Tibial nerve (tissue), 3 donors: Measurements from ENCODE around the gene HAO2.

Experiments used
- CTCF ChIP-seq, 5 experiments: fragments of 200-600 bp in 3 of 5; fragments of 450-650 bp in 2 of 5; sonication (generic) in 3 of 5; IDR thresholded peaks; one replicate each; pipeline ENCODE4 v1.5.1; 2016 to 2019; ENCODE audit warnings: antibody characterized with exemption in 5 of 5, mild to moderate bottlenecking in 3 of 5, moderate library complexity in 2 of 5
- POLR2A ChIP-seq, 2 donors: fragments of 450-650 bp; IDR thresholded peaks; one replicate each; pipeline ENCODE4 v1.6.1; 2017; ENCODE audit warnings: antibody characterized with exemption in 2 of 2, mild to moderate bottlenecking in 2 of 2, moderate library complexity in 2 of 2

DNA sequence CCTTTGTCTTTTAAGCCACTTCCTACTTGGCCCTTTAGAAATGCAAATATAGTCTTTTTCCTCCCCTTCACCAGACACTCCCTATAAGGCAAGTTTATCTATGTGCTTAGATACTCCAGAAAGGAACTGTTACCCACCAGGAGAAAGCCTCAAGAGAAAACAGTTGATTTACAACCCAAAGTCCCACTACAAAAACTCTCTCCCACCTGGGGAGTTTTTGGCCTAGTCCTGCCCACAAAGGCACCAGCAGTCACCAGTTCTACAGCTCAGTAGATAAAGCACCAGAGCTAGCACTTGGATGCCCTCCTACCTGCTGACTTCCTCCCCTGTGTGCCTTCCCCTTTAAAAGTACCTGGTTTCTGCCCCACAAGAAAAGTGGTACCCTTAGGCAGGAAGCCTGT, 27.7 kb upstream of the HAO2 start:
- TF ChIP-seq CTCF (IDR thresholded peaks at IDR 0.05) (no peak), POLR2A (IDR thresholded peaks at IDR 0.05) (no peak)
